Hepatocyte (in vitro differentiated cells): ENCODE measurements around the gene KCNJ1. TPM values are rescaled to one million over a fixed set of nuclear protein-coding genes. Genes with fewer than 3 reads are reported as not detected.

ENCODE experiments used
- DNase-seq: peaks from one replicate; pipeline ENCODE4 v3.0.0-alpha.2; 2016; ENCODE audit warnings: low spot score
- H2AFZ ChIP-seq: fragments of 200-600 bp; sonication (generic); 2 replicates; pipeline ENCODE4 v1.6.0; 2016; ENCODE audit warnings: antibody characterized with exemption, mild to moderate bottlenecking
- H3K27ac ChIP-seq: fragments of 200-600 bp; sonication (generic); 2 replicates; pipeline ENCODE4 v1.5.1; 2016; ENCODE audit warnings: mild to moderate bottlenecking
- H3K27me3 ChIP-seq: fragments of 200-600 bp; sonication (generic); 2 replicates; pipeline ENCODE4 v1.6.1; 2016
- H3K36me3 ChIP-seq: fragments of 200-600 bp; sonication (generic); replicated peaks from 2 replicates; pipeline ENCODE4 v1.5.1; 2016; ENCODE audit warnings: low read depth; ENCODE audit not compliant: insufficient read depth
- H3K4me1 ChIP-seq: fragments of 200-600 bp; sonication (generic); 2 replicates; pipeline ENCODE4 v1.5.1; 2016; ENCODE audit warnings: mild to moderate bottlenecking, moderate library complexity; ENCODE audit not compliant: insufficient read depth
- H3K4me2 ChIP-seq: fragments of 200-600 bp; sonication (generic); 2 replicates; pipeline ENCODE4 v1.6.0; 2016
- H3K4me3 ChIP-seq: fragments of 200-600 bp; sonication (generic); 2 replicates; pipeline ENCODE4 v1.5.1; 2016; ENCODE audit warnings: mild to moderate bottlenecking
- H3K79me2 ChIP-seq: fragments of 200-600 bp; sonication (generic); 2 replicates; pipeline ENCODE4 v1.6.0; 2017; ENCODE audit warnings: mild to moderate bottlenecking
- H3K9me2 ChIP-seq: fragments of 200-600 bp; sonication (generic); replicated peaks from 2 replicates; pipeline ENCODE4 v1.6.0; 2017; ENCODE audit warnings: mild to moderate bottlenecking; ENCODE audit not compliant: insufficient read depth
- H3K9me3 ChIP-seq: fragments of 200-600 bp; sonication (generic); 2 replicates; pipeline ENCODE4 v1.5.1; 2016; ENCODE audit warnings: low read depth, mild to moderate bottlenecking
- H4K20me1 ChIP-seq: fragments of 200-600 bp; sonication (generic); 2 replicates; pipeline ENCODE4 v1.6.0; 2016; ENCODE audit warnings: mild to moderate bottlenecking; ENCODE audit not compliant: insufficient read depth, poor library complexity, severe bottlenecking
- EZH2 ChIP-seq: fragments of 200-600 bp; sonication (generic); IDR thresholded peaks from 2 replicates; pipeline ENCODE4 v1.6.1; 2016; ENCODE audit warnings: antibody characterized with exemption, mild to moderate bottlenecking, borderline replicate concordance
- EZH2phosphoT487 ChIP-seq: fragments of 200-600 bp; sonication (generic); IDR thresholded peaks from one replicate; pipeline ENCODE4 v1.6.1; 2018; ENCODE audit warnings: antibody characterized with exemption, mild to moderate bottlenecking, low read depth, moderate library complexity; ENCODE audit not compliant: unreplicated experiment, severe bottlenecking
- WGBS: methylation state at CpG from one replicate; pipeline ENCODE4 v1.1.6; 2016; ENCODE audit warnings: low lambda C conversion rate; ENCODE audit errors: missing lambda C conversion rate; 5-methylcytosine and 5-hydroxymethylcytosine counted together
- polyA plus RNA-seq: library from polyadenylated mRNA; unstranded; fragments of >200 nt; fragmentation: Nextera tagmentation; extraction: Ambion mirVana; gene quantifications from 2 replicates; pipeline ENCODE4 v1.2.1, GENCODE V29; 2016
- total RNA-seq: library from RNA; depleted of rRNA; stranded (reverse); fragments of >200 nt; gene quantifications from 2 replicates; pipeline ENCODE4 v1.2.3, GENCODE V29; 2014
- TF ChIP-seq, protein P1 (sequence below): fragments of 200-600 bp; sonication (generic); IDR thresholded peaks from 2 replicates; pipeline ENCODE4 v1.5.1; 2016; ENCODE audit warnings: antibody characterized with exemption, mild to moderate bottlenecking; ENCODE audit not compliant: poor library complexity

KCNJ1 gene
- total and polyA plus RNA-seq, 2 experiments from 2014 or later, result not detected

DNA sequence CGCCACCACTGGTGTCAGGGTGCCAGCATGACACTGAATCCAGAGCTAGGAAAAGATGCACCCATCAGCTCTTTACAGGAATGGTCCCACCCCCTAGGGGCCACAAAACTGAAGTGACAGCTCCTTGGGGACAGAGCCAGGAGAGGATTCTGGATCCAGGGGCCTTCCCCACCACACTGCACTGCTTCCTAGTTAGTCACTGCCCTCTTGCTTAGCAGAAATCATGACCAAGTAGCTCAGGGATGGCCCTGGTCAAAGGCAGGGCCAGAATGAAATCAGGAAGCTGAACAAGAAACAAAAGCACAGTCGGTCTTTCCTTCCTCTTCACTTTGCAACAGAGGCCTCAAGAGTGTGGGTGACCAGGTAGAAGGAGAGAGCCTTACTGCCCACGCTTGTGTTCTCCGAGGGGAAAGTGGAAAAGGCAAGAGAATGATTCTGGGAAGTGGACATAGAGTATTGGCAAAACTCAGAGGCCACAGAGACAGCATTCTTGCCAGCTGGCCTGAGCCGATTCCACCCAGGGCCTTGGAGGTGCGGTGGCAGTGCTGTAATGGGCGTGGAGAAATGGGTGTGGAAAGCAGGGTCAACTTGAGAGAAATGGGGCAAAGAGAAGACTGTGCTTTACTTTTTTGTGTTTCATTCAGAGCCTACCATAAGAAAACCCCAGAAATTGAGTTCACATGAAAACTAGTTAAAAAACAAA lies 39.8 kb downstream of the KCNJ1 start:
- no peaks in the 10 kb centered on the region for H3K9me3 ChIP-seq
- no peaks in the 10 kb centered on the region for H3K9me2 ChIP-seq
- H3K79me2 ChIP-seq, result no peaks in the 10 kb centered on the region
- no peak for DNase-seq
- H2AFZ ChIP-seq, result no peak overlapping the region
- no peak overlapping the region for H3K4me3 ChIP-seq
- 93% methylated on average over 7 of the region's 7 CpGs for WGBS
- no peaks in the 10 kb centered on the region for H3K4me1 ChIP-seq
- no peak overlapping the region for H3K4me2 ChIP-seq
- H4K20me1 ChIP-seq, result no peaks in the 10 kb centered on the region
- no peaks in the 10 kb centered on the region for H3K27me3 ChIP-seq
- H3K36me3 ChIP-seq, result no peaks in the 10 kb centered on the region
- H3K27ac ChIP-seq, result no peak overlapping the region
- TF ChIP-seq EZH2, result no peak

DNA sequence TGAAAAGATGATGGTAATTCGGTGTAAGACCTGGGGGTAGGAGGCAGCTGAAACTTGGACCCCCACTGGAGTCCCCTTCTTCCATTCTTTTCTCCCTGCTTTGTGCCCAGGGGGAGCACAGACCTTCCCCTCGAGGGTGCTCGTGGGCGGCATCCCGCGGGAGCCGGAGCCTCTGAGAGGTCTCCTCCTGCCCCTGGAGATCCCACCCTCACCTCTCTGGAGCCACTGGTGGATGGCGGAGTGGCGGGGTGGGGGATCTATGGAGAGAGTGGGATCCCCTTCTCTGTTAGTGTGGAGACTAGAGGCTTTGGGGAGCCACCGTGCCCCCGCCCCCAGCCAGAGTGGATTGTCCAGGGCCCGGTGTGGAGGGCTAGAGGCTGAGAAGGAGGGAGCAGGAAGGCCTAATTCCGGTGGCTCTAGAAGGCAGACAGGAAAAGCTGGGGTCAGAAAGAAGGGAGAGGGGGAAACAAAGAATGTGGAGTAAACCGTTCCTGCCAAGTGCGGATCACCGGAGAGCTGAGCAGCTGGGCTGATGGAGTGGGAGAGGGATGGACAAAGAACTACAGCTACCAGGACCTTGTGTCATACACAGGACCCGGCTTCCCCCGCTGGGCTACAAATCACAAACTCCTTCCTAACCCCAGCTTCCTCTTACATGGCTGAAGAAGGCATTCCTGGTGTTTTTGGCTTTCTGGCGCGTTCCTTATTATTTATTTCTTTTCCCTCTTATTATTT lies 41.9 kb downstream of the KCNJ1 start:
- no peak for DNase-seq
- Histone ChIP-seq H3K79me2 (no peaks in the 10 kb centered on the region), H4K20me1 (no peaks in the 10 kb centered on the region), H3K9me2 (no peaks in the 10 kb centered on the region), H3K27ac (no peak overlapping the region), H2AFZ (no peak overlapping the region), H3K9me3 (no peaks in the 10 kb centered on the region), H3K4me2 (no peak overlapping the region), H3K27me3 (peaks cover 3% of the 10 kb centered on the region), H3K4me1 (no peaks in the 10 kb centered on the region), H3K36me3 (no peaks in the 10 kb centered on the region), H3K4me3 (no peak overlapping the region)
- WGBS, result 93% methylated on average over 20 of the region's 20 CpGs
- TF ChIP-seq, protein P1, sequence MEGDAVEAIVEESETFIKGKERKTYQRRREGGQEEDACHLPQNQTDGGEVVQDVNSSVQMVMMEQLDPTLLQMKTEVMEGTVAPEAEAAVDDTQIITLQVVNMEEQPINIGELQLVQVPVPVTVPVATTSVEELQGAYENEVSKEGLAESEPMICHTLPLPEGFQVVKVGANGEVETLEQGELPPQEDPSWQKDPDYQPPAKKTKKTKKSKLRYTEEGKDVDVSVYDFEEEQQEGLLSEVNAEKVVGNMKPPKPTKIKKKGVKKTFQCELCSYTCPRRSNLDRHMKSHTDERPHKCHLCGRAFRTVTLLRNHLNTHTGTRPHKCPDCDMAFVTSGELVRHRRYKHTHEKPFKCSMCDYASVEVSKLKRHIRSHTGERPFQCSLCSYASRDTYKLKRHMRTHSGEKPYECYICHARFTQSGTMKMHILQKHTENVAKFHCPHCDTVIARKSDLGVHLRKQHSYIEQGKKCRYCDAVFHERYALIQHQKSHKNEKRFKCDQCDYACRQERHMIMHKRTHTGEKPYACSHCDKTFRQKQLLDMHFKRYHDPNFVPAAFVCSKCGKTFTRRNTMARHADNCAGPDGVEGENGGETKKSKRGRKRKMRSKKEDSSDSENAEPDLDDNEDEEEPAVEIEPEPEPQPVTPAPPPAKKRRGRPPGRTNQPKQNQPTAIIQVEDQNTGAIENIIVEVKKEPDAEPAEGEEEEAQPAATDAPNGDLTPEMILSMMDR, result no peak
- no peak for TF ChIP-seq EZH2

DNA sequence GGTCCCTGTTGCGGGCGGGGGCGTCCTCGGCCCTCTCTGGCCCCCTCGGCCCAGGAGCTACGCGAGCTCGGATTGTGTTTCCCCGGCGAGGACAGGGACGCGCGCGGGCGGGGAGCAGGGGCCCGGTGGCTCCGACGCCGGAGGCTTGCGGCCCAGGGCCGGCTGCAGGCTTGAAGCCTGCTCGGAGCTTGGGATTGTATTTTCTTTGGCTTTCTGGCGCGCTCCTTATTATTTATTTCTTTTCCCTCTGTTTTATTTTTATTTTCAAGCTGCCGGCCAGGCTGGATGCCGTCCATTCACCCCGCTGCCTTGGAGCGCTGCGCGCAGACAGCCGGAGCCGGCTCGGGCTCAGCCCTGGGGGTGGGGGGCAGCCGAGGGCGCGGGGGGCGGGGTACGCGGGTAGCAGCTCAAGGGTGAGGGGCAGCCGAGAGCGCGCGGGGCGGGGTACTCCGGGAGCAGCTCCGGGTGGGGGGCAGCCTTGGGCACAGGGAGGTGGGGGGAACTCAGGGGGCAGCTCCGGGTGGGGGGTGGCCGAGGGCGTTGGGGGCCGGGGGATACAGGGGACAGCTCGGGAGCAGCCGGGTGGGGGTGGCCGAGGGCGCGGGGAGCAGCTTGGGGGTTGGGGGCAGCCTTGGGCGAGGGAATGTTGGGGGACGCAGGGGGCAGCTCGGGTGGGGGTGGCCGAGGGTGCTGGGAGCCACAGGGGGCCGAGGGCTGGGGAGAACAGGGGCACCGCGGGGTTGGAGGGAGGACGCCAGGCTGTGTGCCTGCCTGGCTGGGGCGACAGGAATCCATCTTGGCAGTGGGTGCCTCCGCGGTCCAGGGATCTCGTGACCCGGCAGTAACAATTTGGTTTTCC lies 42.7 kb downstream of the KCNJ1 start:
- 41% methylated on average over 33 of the region's 68 CpGs for WGBS
- Histone ChIP-seq H3K4me1 (no peaks in the 10 kb centered on the region), H3K79me2 (no peaks in the 10 kb centered on the region), H3K4me2 (peak overlapping the region; percentile 70), H4K20me1 (no peaks in the 10 kb centered on the region), H3K4me3 (no peak overlapping the region), H3K9me2 (no peaks in the 10 kb centered on the region), H3K9me3 (no peaks in the 10 kb centered on the region), H3K36me3 (no peaks in the 10 kb centered on the region), H3K27me3 (peaks cover 3% of the 10 kb centered on the region), H3K27ac (no peak overlapping the region), H2AFZ (no peak overlapping the region)
- TF ChIP-seq, protein P1, result no peak
- TF ChIP-seq EZH2, result no peak
- TF ChIP-seq EZH2phosphoT487, result no peak
- DNase-seq, result no peak

DNA sequence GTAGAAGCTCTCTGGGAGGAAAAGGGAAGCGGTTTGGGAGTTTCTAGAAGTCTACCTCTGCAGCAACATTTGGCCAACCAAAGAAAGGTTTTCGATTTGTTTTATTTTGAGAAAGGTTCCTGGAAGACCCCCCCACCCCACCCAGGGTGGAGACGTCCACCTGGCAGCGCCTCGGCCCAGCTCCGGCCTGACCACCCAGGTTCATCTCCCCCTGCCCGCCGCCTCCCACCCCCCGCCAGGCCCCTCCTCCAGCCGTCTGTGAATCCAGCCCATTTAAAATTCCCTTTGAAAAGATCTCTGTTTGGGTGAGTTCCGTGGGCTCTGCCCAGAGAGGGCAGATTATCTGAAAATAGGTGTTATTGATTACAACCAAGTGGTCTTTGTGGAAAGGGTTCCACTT lies 43.3 kb downstream of the KCNJ1 start:
- Histone ChIP-seq H3K4me1 (no peaks in the 10 kb centered on the region), H3K9me2 (no peaks in the 10 kb centered on the region), H3K4me3 (no peak overlapping the region), H3K27ac (no peak overlapping the region), H3K4me2 (peak overlapping the region; percentile 70), H4K20me1 (no peaks in the 10 kb centered on the region), H2AFZ (no peak overlapping the region), H3K79me2 (no peaks in the 10 kb centered on the region), H3K36me3 (no peaks in the 10 kb centered on the region), H3K27me3 (peaks cover 3% of the 10 kb centered on the region), H3K9me3 (no peaks in the 10 kb centered on the region)
- 73% methylated on average over 11 of the region's 11 CpGs for WGBS
- no peak for TF ChIP-seq EZH2phosphoT487
- TF ChIP-seq EZH2, result no peak
- TF ChIP-seq, protein P1, result no peak
- DNase-seq, result no peak
